Measurements from ENCODE around the gene B4GALNT1.
"Not testable (repeated sequence)": the region's sequence is repeated elsewhere in the genome, so short reads cannot be mapped to it uniquely, and the experiment has no call there.

B4GALNT1 gene

DNA sequence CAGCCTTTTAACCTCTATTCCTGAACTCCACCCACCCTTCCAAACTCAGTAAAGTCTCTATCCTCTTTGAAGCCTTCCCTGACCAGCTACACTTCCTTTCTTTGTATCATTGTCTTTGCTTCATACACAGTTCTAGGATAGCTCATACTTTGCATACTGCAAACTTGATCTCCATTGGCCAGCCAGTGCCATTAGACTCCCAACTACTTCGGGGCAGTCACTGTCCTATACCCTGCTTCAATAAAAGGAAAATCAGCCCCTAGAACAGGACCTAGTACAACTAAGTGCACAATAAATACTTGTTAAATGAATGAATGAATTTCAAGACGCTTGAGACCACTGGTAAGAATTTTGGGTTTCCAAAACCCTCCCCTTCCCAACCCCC lies 42.5 kb downstream of the B4GALNT1 start:
- TF ChIP-seq Cebpa-rat (IDR thresholded peaks at IDR 0.05): no peak
- Histone ChIP-seq H3K9ac (peak overlapping the region; percentile 69), H3K4me1 (peaks cover 21% of the 10 kb centered on the region), H3K36me3 (peaks cover 3% of the 10 kb centered on the region; the same call in 1 of the 2 replicates), H4K20me1 (no peaks in the 10 kb centered on the region), H3K27me3 (peaks cover 22% of the 10 kb centered on the region), H3K4me3 (peak overlapping the region; percentile 74), H3K27ac (no peak overlapping the region), H3K9me3 (no peaks in the 10 kb centered on the region; the same call in 1 of the 2 replicates), H3K4me2 (peak overlapping the region; percentile 97)

DNA sequence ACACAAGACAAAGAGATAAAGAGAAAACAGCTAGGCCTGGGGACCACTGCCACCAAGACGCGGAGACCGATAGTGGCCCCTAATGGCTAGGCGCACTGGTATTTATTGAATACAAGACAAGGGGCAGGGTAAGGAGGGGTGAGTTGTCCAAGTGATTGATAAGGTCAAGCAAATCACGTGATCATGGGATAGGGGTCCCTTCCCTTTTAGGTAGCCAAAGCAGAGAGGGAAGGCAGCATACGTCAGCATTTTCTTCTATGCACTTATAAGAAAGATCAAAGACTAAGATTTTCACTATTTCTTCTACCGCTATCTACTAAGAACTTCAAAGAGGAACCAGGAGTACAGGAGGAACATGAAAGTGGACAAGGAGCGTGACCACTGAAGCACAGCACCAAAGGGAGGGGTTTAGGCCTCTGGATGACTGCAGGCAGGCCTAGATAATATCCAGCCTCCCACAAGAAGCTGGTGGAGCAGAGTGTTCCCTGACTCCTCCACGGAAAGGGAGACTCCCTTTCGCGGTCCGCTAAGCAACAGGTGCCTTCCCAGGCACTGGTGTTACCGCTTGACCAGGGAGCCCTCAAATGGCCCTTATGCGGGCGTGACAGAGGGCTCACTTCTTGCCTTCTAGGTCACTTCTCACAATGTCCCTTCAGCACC lies 43.9 kb downstream of the B4GALNT1 start:
- not testable (repeated sequence) for H4K20me1 ChIP-seq, H3K9ac ChIP-seq, H3K27ac ChIP-seq, H3K4me3 ChIP-seq, H3K4me2 ChIP-seq, H3K9me3 ChIP-seq, H3K36me3 ChIP-seq
- Histone ChIP-seq H3K27me3 (peaks cover 30% of the 10 kb centered on the region), H3K4me1 (peaks cover 21% of the 10 kb centered on the region)

DNA sequence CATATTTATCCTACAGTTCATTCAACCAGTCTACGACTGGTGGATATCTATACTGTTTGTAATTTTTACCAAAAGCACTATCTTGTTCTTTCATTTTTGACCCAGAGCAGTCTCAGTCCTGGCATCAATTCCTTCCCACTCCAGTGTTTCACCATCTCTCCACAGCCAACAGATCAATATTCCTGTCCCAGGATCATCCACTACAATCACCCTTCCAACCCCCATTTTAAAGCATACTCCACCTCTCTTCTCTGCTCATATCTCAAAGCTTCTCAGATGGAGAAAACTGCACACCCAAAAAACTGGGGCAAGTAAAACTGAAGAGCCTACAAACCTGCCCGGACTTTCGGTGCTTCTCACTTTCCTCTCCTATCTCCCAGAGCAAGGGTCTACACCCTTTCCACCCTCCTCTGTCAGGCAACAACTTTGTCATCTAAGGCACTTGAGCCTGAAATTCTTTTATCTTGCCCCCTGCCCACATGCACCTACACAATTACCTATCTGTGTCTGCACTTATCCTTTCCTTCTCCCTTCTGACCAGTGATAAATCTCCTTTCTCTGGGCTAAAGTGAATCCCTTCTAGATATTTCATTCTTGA lies 46.1 kb downstream of the B4GALNT1 start:
- Histone ChIP-seq H3K27ac (no peak overlapping the region), H3K36me3 (no peaks in the 10 kb centered on the region), H3K9ac (no peak overlapping the region), H3K9me3 (no peaks in the 10 kb centered on the region; the same call in 1 of the 2 replicates), H3K27me3 (peaks cover 26% of the 10 kb centered on the region), H4K20me1 (no peaks in the 10 kb centered on the region), H3K4me1 (peaks cover 19% of the 10 kb centered on the region), H3K4me3 (no peak overlapping the region), H3K4me2 (no peak overlapping the region)
- TF ChIP-seq Cebpa-rat (IDR thresholded peaks at IDR 0.05): no peak

- Histone ChIP-seq H3K4me1 (peaks cover 11% of the 10 kb centered on the region), H3K9ac (no peak overlapping the region), H3K36me3 (no peaks in the 10 kb centered on the region), H3K4me3 (no peak overlapping the region), H4K20me1 (no peaks in the 10 kb centered on the region), H3K4me2 (no peak overlapping the region), H3K27ac (no peak overlapping the region), H3K9me3 (no peaks in the 10 kb centered on the region; the same call in 1 of the 2 replicates), H3K27me3 (peaks cover 18% of the 10 kb centered on the region)
- TF ChIP-seq Cebpa-rat (IDR thresholded peaks at IDR 0.05): no peak
Observed at GRCh38 chr12:57586128-57586527, 46.9 kb downstream of the B4GALNT1 start.

GRCh38 chr12:57585156-57585555 lies 47.8 kb downstream of the B4GALNT1 start:
- H3K27me3 ChIP-seq: peaks cover 8% of the 10 kb centered on the region; the same call in 1 of the 2 replicates
- peaks cover 1% of the 10 kb centered on the region for H3K4me1 ChIP-seq
- no peak overlapping the region for H3K9ac ChIP-seq
- no peaks in the 10 kb centered on the region for H4K20me1 ChIP-seq
- no peak overlapping the region for H3K27ac ChIP-seq
- no peak overlapping the region for H3K4me2 ChIP-seq
- no peak overlapping the region for H3K4me3 ChIP-seq
- H3K36me3 ChIP-seq: no peaks in the 10 kb centered on the region
- no peaks in the 10 kb centered on the region for H3K9me3 ChIP-seq
- no peak for TF ChIP-seq Cebpa-rat (IDR thresholded peaks at IDR 0.05)

GRCh38 chr12:57584690-57585089 lies 48.3 kb downstream of the B4GALNT1 start:
- Histone ChIP-seq H3K27ac (no peak overlapping the region), H3K4me1 (no peaks in the 10 kb centered on the region), H4K20me1 (no peaks in the 10 kb centered on the region), H3K9ac (no peak overlapping the region), H3K4me2 (no peak overlapping the region), H3K4me3 (no peak overlapping the region), H3K9me3 (no peaks in the 10 kb centered on the region), H3K36me3 (no peaks in the 10 kb centered on the region), H3K27me3 (0 out of 2 replicates have a peak, but pooled peaks cover 8% of the 10 kb centered on the region)
- TF ChIP-seq Cebpa-rat (IDR thresholded peaks at IDR 0.05): no peak

GRCh38 chr12:57584050-57584449 lies 49.0 kb downstream of the B4GALNT1 start:
- no peaks in the 10 kb centered on the region for H3K36me3 ChIP-seq
- no peak overlapping the region for H3K9ac ChIP-seq
- H3K9me3 ChIP-seq: no peaks in the 10 kb centered on the region
- H3K4me1 ChIP-seq: no peaks in the 10 kb centered on the region
- H3K27me3 ChIP-seq: 0 out of 2 replicates have a peak, but pooled peaks cover 8% of the 10 kb centered on the region
- no peak overlapping the region for H3K27ac ChIP-seq
- TF ChIP-seq Cebpa-rat (IDR thresholded peaks at IDR 0.05): no peak
- no peak overlapping the region for H3K4me2 ChIP-seq
- no peak overlapping the region for H3K4me3 ChIP-seq
- no peaks in the 10 kb centered on the region for H4K20me1 ChIP-seq

GRCh38 chr12:57583008-57583831 lies 49.8 kb downstream of the B4GALNT1 start:
- Histone ChIP-seq H3K36me3 (no peaks in the 10 kb centered on the region), H3K27ac (no peak overlapping the region)

GRCh38 chr12:57582440-57582839 lies 50.6 kb downstream of the B4GALNT1 start:
- Histone ChIP-seq H3K4me2 (no peak overlapping the region), H3K9me3 (no peaks in the 10 kb centered on the region), H3K4me1 (no peaks in the 10 kb centered on the region), H3K27ac (no peak overlapping the region), H3K9ac (no peak overlapping the region), H3K4me3 (no peak overlapping the region), H4K20me1 (no peaks in the 10 kb centered on the region), H3K27me3 (0 out of 2 replicates have a peak, but pooled peaks cover 8% of the 10 kb centered on the region), H3K36me3 (no peaks in the 10 kb centered on the region)
- no peak for TF ChIP-seq Cebpa-rat (IDR thresholded peaks at IDR 0.05)

More at GRCh38 chr12:57583008-57583831, 49.8 kb downstream of the B4GALNT1 start:
- Histone ChIP-seq H3K4me1 (no peaks in the 10 kb centered on the region), H4K20me1 (no peaks in the 10 kb centered on the region), H3K9ac (no peak overlapping the region), H3K9me3 (no peaks in the 10 kb centered on the region), H3K4me3 (no peak overlapping the region), H3K27me3 (0 out of 2 replicates have a peak, but pooled peaks cover 8% of the 10 kb centered on the region), H3K4me2 (no peak overlapping the region)
- no peak for TF ChIP-seq Cebpa-rat (IDR thresholded peaks at IDR 0.05)

DNA sequence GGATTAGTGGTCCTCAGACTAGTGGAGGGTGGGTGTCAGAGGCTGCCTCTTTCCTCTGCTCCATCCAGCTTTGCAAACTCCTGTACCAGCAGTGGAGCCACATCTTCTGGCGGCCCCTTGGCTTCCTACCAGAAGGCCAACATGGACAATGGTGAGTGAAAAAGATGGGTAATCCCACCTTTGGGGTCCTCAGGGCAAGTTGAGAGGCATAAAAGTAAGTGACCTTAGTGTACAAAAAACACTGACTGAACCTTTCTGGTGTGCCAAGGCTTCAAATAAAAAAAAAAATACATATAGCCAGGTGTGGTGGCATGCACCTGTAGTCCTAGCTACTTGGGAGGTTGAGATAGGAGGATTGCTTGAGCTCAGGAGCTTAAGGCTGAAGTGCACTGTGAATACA lies 51.2 kb downstream of the B4GALNT1 start:
- no peak overlapping the region for H3K27ac ChIP-seq

More for the DNA sequence above, 51.2 kb downstream of the B4GALNT1 start:
- 0 out of 2 replicates have a peak, but pooled peaks cover 8% of the 10 kb centered on the region for H3K27me3 ChIP-seq
- no peak overlapping the region for H3K9ac ChIP-seq
- no peaks in the 10 kb centered on the region for H4K20me1 ChIP-seq
- TF ChIP-seq Cebpa-rat (IDR thresholded peaks at IDR 0.05): no peak
- no peaks in the 10 kb centered on the region for H3K9me3 ChIP-seq
- no peak overlapping the region for H3K4me2 ChIP-seq
- H3K4me3 ChIP-seq: no peak overlapping the region
- no peaks in the 10 kb centered on the region for H3K36me3 ChIP-seq
- no peaks in the 10 kb centered on the region for H3K4me1 ChIP-seq
